Heart right ventricle (tissue), 16 donors: ENCODE results near the gene CDH15. TPM values are rescaled to one million over a fixed set of nuclear protein-coding genes. Genes with fewer than 3 reads are reported as not detected.

Source experiments
- ATAC-seq, 8 donors: fragments of 200-7000 bp; cut with Tn5 transposase; one replicate each; pipeline ENCODE4 v1.9.1; 2020; ENCODE audit warnings: mild to moderate bottlenecking in 8 of 8, moderate library complexity in 8 of 8, moderate number of reproducible peaks in 1 of 8
- DNase-seq, 2 donors: peaks; one replicate each; pipeline ENCODE4 v3.0.0-alpha.2; 2020
- H3K27ac ChIP-seq, 10 donors: fragments of 200-600 bp; sonication (generic) in 2 of 10; one replicate each; pipeline versions ENCODE4 v1.5.0 to v1.8.0; 2020 to 2022; ENCODE audit warnings: mild to moderate bottlenecking in 3 of 10
- H3K27me3 ChIP-seq, 7 donors: fragments of 200-600 bp; one replicate each; pipeline ENCODE4 v1.8.0; 2021 to 2022; ENCODE audit warnings: mild to moderate bottlenecking in 2 of 7
- H3K36me3 ChIP-seq, 9 donors: fragments of 200-600 bp; sonication (generic) in 1 of 9; one replicate each; pipeline versions ENCODE4 v1.5.0 to v1.8.0; 2020 to 2022; ENCODE audit warnings: mild to moderate bottlenecking in 2 of 9
- H3K4me1 ChIP-seq, 9 donors: fragments of 200-600 bp; sonication (generic) in 1 of 9; one replicate each; pipeline versions ENCODE4 v1.5.0 to v1.8.0; 2020 to 2022; ENCODE audit warnings: mild to moderate bottlenecking in 4 of 9
- H3K4me3 ChIP-seq, 10 donors: fragments of 200-600 bp; sonication (generic) in 2 of 10; one replicate each; pipeline versions ENCODE4 v1.5.0 to v1.8.0; 2020 to 2022; ENCODE audit warnings: mild to moderate bottlenecking in 7 of 10, moderate library complexity in 2 of 10
- H3K9me3 ChIP-seq, 11 donors: fragments of 200-600 bp in 10 of 11; sonication (generic) in 2 of 11; one replicate each; pipeline versions ENCODE4 v1.5.0 to v1.8.0; 2013 to 2022; ENCODE audit warnings: mild to moderate bottlenecking in 2 of 11, control low read depth in 1 of 11, moderate library complexity in 1 of 11
- CTCF ChIP-seq, 9 donors: fragments of 200-600 bp; sonication (generic) in 2 of 9; IDR thresholded peaks; one replicate each; pipeline versions ENCODE4 v1.5.0 to v1.8.0; 2021 to 2022; ENCODE audit warnings: antibody characterized with exemption in 9 of 9, mild to moderate bottlenecking in 5 of 9, moderate library complexity in 1 of 9
- WGBS, 2 donors: extraction: QIAGEN DNeasy Blood & Tissue Kit; methylation state at CpG; one replicate each; pipeline ENCODE4 v1.1.7; 2013; ENCODE audit warnings: inconsistent platforms in 1 of 2; 5-methylcytosine and 5-hydroxymethylcytosine counted together
- intact Hi-C, 10 donors: fragments of 100-400 bp; cut with DNase I; formaldehyde crosslinking; loops; one replicate each; pipeline versions ENCODE4 v1.11.1 to v1.14.2; 2022
- polyA plus RNA-seq, 2 donors: library from polyadenylated mRNA; stranded (reverse); fragments of 200-250 nt; gene quantifications; one replicate each; pipeline ENCODE4 v1.2.3, GENCODE V29; 2013
- total RNA-seq, 10 donors: library from RNA; stranded (reverse); fragmentation: NEBNext Ultra II Directional in 3 of 10; extraction: Animal tissue kit (Norgen Biotek cat#: 25700) in 3 of 10; gene quantifications; one replicate each; pipeline versions ENCODE4 v1.2.1 to v1.2.4, GENCODE V29; 2021 to 2023
- donor health status: Arrhythmogenic right ventricular cardiomyopathy.
- donor health status: ischemic (EF 13 %, LVEDD 7.1; RV severe dilation, severe dysfunction).
- donor health status: healthy with polysubstance abuse.
- donor health status: DM: no; HTN: yes; CAD: no.
- donor health status: DM: no; HTN: no; CAD: no.
- donor health status: ischemic (EF 25% LVEDD 6.9; RV normal size, moderate dysfunction).
- donor health status: ischemic (EF 25% LVEDD 5.7; RV mildly dilated, moderate dysfunction).
- donor health status: healthy.
- donor health status: DM: yes; HTN: yes; CAD: no.
- donor health status: Ischemic cardiomyopathy.
- donor health status: ischemic (EF 35%, LVEDD 5.7; RV mildly dilated, moderate dysfunction).
- donor health status: nonischemic (EF 11% LVEDD 7.7; RV severe dilation, severe dysfunction).
- donor health status: DM: yes; HTN: yes; CAD: no.
- donor health status: PGD.
- donor health status: ischemic (EF 29% LVEDD 5.4; RV normal size, mild dysfunction).
- donor health status: nonischemic (EF 23%, LVEDD 6.1; RV moderate dilation, normal function).

Gene CDH15
- total and polyA plus RNA-seq, 12 donors, result 0.08 to 0.45 (median 0.16) TPM; not detected in 9

- Histone ChIP-seq H3K4me1 (no peaks in the 10 kb centered on the region), H3K27me3 (no peaks in the 10 kb centered on the region), H3K9me3 (no peaks in the 10 kb centered on the region), H3K27ac (no peak overlapping the region), H3K4me3 (no peak overlapping the region), H3K36me3 (peaks cover 0 to 87% (median 14%) of the 10 kb centered on the region in 9 donors)
- no peak for DNase-seq
- no peak for TF ChIP-seq CTCF (IDR thresholded peaks at IDR 0.05)
- WGBS, 2 donors, result 97% methylated on average over 12 of the region's 12 CpGs
- ATAC-seq, result no peak
- intact Hi-C loops, result no loop called here
These were observed 31.6 kb upstream of the CDH15 start for GRCh38 chr16:89139907-89140361.

- ATAC-seq (no peak), DNase-seq (no peak)
- 91 to 95% methylated on average over 13 of the region's 13 CpGs for WGBS, 2 donors
- intact Hi-C loops, result no loop called here
- Histone ChIP-seq H3K4me3 (no peak overlapping the region), H3K27ac (no peak overlapping the region), H3K27me3 (no peaks in the 10 kb centered on the region), H3K4me1 (no peaks in the 10 kb centered on the region), H3K9me3 (no peaks in the 10 kb centered on the region), H3K36me3 (peaks cover 0 to 87% (median 14%) of the 10 kb centered on the region in 9 donors)
- no peak for TF ChIP-seq CTCF (IDR thresholded peaks at IDR 0.05)
These were observed 31.1 kb upstream of the CDH15 start for GRCh38 chr16:89140401-89140800.

GRCh38 chr16:89140981-89141883 lies 30.3 kb upstream of the CDH15 start:
- Histone ChIP-seq H3K27me3 (no peaks in the 10 kb centered on the region), H3K9me3 (no peaks in the 10 kb centered on the region), H3K27ac (no peak overlapping the region), H3K36me3 (peaks cover 0 to 87% (median 14%) of the 10 kb centered on the region in 9 donors), H3K4me3 (no peak overlapping the region), H3K4me1 (no peaks in the 10 kb centered on the region)
- intact Hi-C loops, result no loop called here
- no peak for TF ChIP-seq CTCF (IDR thresholded peaks at IDR 0.05)
- DNase-seq (no peak), ATAC-seq (no peak)
- 93 to 95% methylated on average over 31 of the region's 31 CpGs for WGBS, 2 donors

GRCh38 chr16:89141884-89142267 lies 29.7 kb upstream of the CDH15 start:
- no peak overlapping the region for H3K4me3 ChIP-seq
- DNase-seq (no peak), ATAC-seq (no peak)
- H3K9me3 ChIP-seq, result no peaks in the 10 kb centered on the region
- H3K36me3 ChIP-seq, result peaks cover 0 to 86% (median 14%) of the 10 kb centered on the region in 9 donors
- no peaks in the 10 kb centered on the region for H3K27me3 ChIP-seq
- intact Hi-C loops, result no loop called here
- 97% methylated on average over 13 of the region's 13 CpGs for WGBS, 2 donors
- no peak overlapping the region for H3K27ac ChIP-seq
- H3K4me1 ChIP-seq, result no peaks in the 10 kb centered on the region
- no peak for TF ChIP-seq CTCF (IDR thresholded peaks at IDR 0.05)
